Measurements from ENCODE around the gene NFIA. TPM values are rescaled to one million over a fixed set of nuclear protein-coding genes. Genes with fewer than 3 reads are reported as not detected.
A peak's percentile ranks its signal among the peaks of the same experiment; 100 is the strongest.

Gene NFIA
- total RNA-seq, 1 experiment from 2014 or later: 20.9 TPM

- CTCF ChIA-PET: no interaction called here
- BruUV-seq (replicated peaks): no TSS peak
- in situ Hi-C loops (cut with HindIII; ENCODE audit: low pct_unique_long_range_greater_than_20kb, low sequenced_read_pairs) (no loop called here), intact Hi-C loops (cut with micrococcal nuclease; ENCODE audit: unreplicated experiment) (no loop called here)
- H3K36me3 ChIP-seq (ENCODE audit: control insufficient read depth, insufficient read depth, low read length): no peaks in the 10 kb centered on the region
- no peaks in the 10 kb centered on the region for H3K27me3 ChIP-seq (ENCODE audit: control insufficient read depth, insufficient read depth, low read length)
- no peak for DNase-seq (ENCODE audit: low read depth, low spot score)
- no peaks in the 10 kb centered on the region for H3K9me3 ChIP-seq (ENCODE audit: control insufficient read depth, insufficient read depth, low read depth, low read length)
- peaks cover 20% of the 10 kb centered on the region for H3K4me1 ChIP-seq (ENCODE audit: control insufficient read depth, insufficient read depth, low read length)
- no peak for TF ChIP-seq SIN3A (IDR thresholded peaks at IDR 0.05; ENCODE audit: borderline replicate concordance, insufficient read depth, low read depth, low read length)
- TF ChIP-seq CTCF (IDR thresholded peaks at IDR 0.05): no peak
- TF ChIP-seq TCF7L2 (IDR thresholded peaks at IDR 0.05; ENCODE audit: low read depth, low read length): no peak
- no peak for TF ChIP-seq POLR2AphosphoS5 (IDR thresholded peaks at IDR 0.05; ENCODE audit: low read depth, low read length)
- no peak for TF ChIP-seq REST (IDR thresholded peaks at IDR 0.05; ENCODE audit: insufficient read depth in 1 of 2, low read depth in 2 of 2, low read length in 1 of 2)
- POLR2A ChIA-PET: interaction anchor here (0.6 kb wide), 1 partner anchor 28 kb away, joined by 5 read pairs; no protein-coding TSS in a partner anchor
- no peak for ATAC-seq
- no peak overlapping the region for H3K4me3 ChIP-seq (ENCODE audit: low read depth in 2 of 2, low read length in 2 of 2)
- H3K27ac ChIP-seq (ENCODE audit: low read length): peak overlapping the region; percentile 52; the same call in 1 of the 2 replicates
Measured at GRCh38 chr1:61241411-61241838, 159.1 kb downstream of the NFIA start.

- TF ChIP-seq POLR2AphosphoS5 (IDR thresholded peaks at IDR 0.05; ENCODE audit: low read depth, low read length): no peak
- TF ChIP-seq CTCF (IDR thresholded peaks at IDR 0.05): no peak
- TF ChIP-seq TCF7L2 (IDR thresholded peaks at IDR 0.05; ENCODE audit: low read depth, low read length): no peak
- no peak for TF ChIP-seq SIN3A (IDR thresholded peaks at IDR 0.05; ENCODE audit: borderline replicate concordance, insufficient read depth, low read depth, low read length)
- TF ChIP-seq REST (IDR thresholded peaks at IDR 0.05; ENCODE audit: insufficient read depth in 1 of 2, low read depth in 2 of 2, low read length in 1 of 2): no peak
- peaks cover 20% of the 10 kb centered on the region for H3K4me1 ChIP-seq (ENCODE audit: control insufficient read depth, insufficient read depth, low read length)
- POLR2A ChIA-PET: interaction anchor here (0.6 kb wide), 2 partner anchors 27 to 40 kb away, joined by 5 to 9 read pairs; no protein-coding TSS in a partner anchor
- H3K27ac ChIP-seq (ENCODE audit: low read length): no peak overlapping the region
- no peaks in the 10 kb centered on the region for H3K9me3 ChIP-seq (ENCODE audit: control insufficient read depth, insufficient read depth, low read depth, low read length)
- no peak for DNase-seq (ENCODE audit: low read depth, low spot score)
- no peaks in the 10 kb centered on the region for H3K36me3 ChIP-seq (ENCODE audit: control insufficient read depth, insufficient read depth, low read length)
- intact Hi-C loops (cut with micrococcal nuclease; ENCODE audit: unreplicated experiment): no loop called here
- no peak overlapping the region for H3K4me3 ChIP-seq (ENCODE audit: low read depth in 2 of 2, low read length in 2 of 2)
- CTCF ChIA-PET: interaction anchor here (0.5 kb wide), 1 partner anchor 27 kb away, joined by 3 read pairs; no protein-coding TSS in a partner anchor
- ATAC-seq: no peak
- H3K27me3 ChIP-seq (ENCODE audit: control insufficient read depth, insufficient read depth, low read length): no peaks in the 10 kb centered on the region
- BruUV-seq (replicated peaks): no TSS peak
- in situ Hi-C loops (cut with HindIII; ENCODE audit: low pct_unique_long_range_greater_than_20kb, low sequenced_read_pairs): no loop called here
Measured at GRCh38 chr1:61241973-61242381, 159.6 kb downstream of the NFIA start.

Measured in Panc1 (cell line).